DOHH2 (cell line): ENCODE measurements around the gene RNF34.
"Not testable (repeated sequence)": the region's sequence is repeated elsewhere in the genome, so short reads cannot be mapped to it uniquely, and the experiment has no call there.

Experiments
- EZH2phosphoT487 ChIP-seq: fragments of 200-600 bp; sonication (generic); IDR thresholded peaks from 2 replicates; pipeline ENCODE4 v1.6.1; 2017; ENCODE audit warnings: borderline replicate concordance, mild to moderate bottlenecking, antibody characterized with exemption, low read length, moderate library complexity, mixed read lengths
- TF ChIP-seq, protein P1 (sequence below): fragments of 200-600 bp; sonication (generic); IDR thresholded peaks from one replicate; pipeline ENCODE4 v1.5.1; 2014; ENCODE audit warnings: antibody characterized with exemption, mild to moderate bottlenecking, low read depth, low read length; ENCODE audit not compliant: poor library complexity, severe bottlenecking

DNA sequence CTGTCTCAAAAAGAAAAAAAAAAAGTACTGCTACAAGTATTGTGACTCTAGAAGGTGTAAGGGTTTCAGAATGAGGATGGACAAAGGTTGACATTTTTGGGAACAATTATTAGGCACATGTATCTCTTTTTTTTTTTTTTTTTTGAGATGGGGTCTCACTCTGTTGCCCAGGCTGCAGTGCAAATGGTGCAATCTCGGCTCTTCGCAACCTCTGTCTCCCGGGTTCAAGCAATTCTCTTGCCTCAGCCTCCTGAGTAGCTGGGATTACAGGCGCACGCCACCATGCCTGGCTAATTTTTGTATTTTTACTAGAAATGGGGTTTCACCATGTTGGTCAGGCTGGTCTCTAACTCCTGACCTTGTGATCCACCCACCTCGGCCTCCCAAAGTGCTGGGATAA is 15.0 kb upstream of the RNF34 start:
- TF ChIP-seq, protein P1, sequence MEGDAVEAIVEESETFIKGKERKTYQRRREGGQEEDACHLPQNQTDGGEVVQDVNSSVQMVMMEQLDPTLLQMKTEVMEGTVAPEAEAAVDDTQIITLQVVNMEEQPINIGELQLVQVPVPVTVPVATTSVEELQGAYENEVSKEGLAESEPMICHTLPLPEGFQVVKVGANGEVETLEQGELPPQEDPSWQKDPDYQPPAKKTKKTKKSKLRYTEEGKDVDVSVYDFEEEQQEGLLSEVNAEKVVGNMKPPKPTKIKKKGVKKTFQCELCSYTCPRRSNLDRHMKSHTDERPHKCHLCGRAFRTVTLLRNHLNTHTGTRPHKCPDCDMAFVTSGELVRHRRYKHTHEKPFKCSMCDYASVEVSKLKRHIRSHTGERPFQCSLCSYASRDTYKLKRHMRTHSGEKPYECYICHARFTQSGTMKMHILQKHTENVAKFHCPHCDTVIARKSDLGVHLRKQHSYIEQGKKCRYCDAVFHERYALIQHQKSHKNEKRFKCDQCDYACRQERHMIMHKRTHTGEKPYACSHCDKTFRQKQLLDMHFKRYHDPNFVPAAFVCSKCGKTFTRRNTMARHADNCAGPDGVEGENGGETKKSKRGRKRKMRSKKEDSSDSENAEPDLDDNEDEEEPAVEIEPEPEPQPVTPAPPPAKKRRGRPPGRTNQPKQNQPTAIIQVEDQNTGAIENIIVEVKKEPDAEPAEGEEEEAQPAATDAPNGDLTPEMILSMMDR: not testable (repeated sequence)
- TF ChIP-seq EZH2phosphoT487: not testable (repeated sequence)
